HEK293T (cell line): ENCODE data around the gene IL20.

ENCODE experiments used
- CTBP1 ChIP-seq: fragments of 450-650 bp; IDR thresholded peaks from 2 replicates; pipeline ENCODE4 v1.6.1; 2016; ENCODE audit warnings: borderline replicate concordance
- SP1 ChIP-seq: fragments of 450-650 bp; IDR thresholded peaks from 2 replicates; pipeline ENCODE4 v1.6.1; 2017
- SUZ12 ChIP-seq: fragments of 450-650 bp; IDR thresholded peaks from 2 replicates; pipeline ENCODE4 v1.6.1; 2016; ENCODE audit warnings: mild to moderate bottlenecking

- TF ChIP-seq SUZ12 = no peak
- no peak for TF ChIP-seq SP1
- no peak for TF ChIP-seq CTBP1
Measured at GRCh38 chr1:206899717-206900116, 34.3 kb downstream of the IL20 start.
